K562 (cell line): ENCODE results near the gene ENPP6. TPM values are rescaled to one million over a fixed set of nuclear protein-coding genes. Genes with fewer than 3 reads are reported as not detected.

Source experiments
- ATAC-seq: fragments of 200-7000 bp; cut with Tn5 transposase; 3 replicates; pipeline ENCODE4 v1.9.1; 2020; ENCODE audit warnings: moderate library complexity
- BruUV-seq: library from RNA; stranded (reverse); fragments of 400-500 nt; replicated peaks from 2 replicates; lab custom pipeline; 2021; lab: Mats Ljungman, UMichigan
- CTCF ChIA-PET: fragments of 300-600 bp; formaldehyde crosslinking; extraction: SDS; loops from one replicate; lab custom pipeline; 2021; ENCODE audit warnings: low intra/inter-chr PET ratio; lab: Yijun Ruan, JAX
- POLR2A ChIA-PET: fragments of 300-600, 350-650 bp; sonication (Branson Sonifier 250); formaldehyde crosslinking; extraction: SDS; loops from one replicate; lab custom pipeline; 2021; ENCODE audit warnings: antibody characterized with exemption, inconsistent platforms; lab: Yijun Ruan, JAX
- DNase-seq, 4 experiments: peaks; one replicate each; pipeline versions ENCODE4 v3.0.0 to v3.0.0-alpha.2; 2011 to 2018; ENCODE audit warnings: low spot score in 3 of 4, mixed read lengths in 3 of 4; ENCODE audit errors: extremely low read depth in 1 of 4
- FAIRE-seq: peaks from 2 replicates; lab custom pipeline; 2011; peaks lifted over from hg19 to GRCh38; lab: Jason Lieb, UNC
- H2AFZ ChIP-seq: 2 replicates; pipeline ENCODE4 v1.6.0; 2011; ENCODE audit warnings: low read depth, low read length, control low read depth, inconsistent platforms
- H3K27ac ChIP-seq: fragments of 200-600 bp; 3 replicates; pipeline ENCODE4 v1.8.0; 2011; ENCODE audit warnings: low read depth, mild to moderate bottlenecking, control low read depth, inconsistent platforms, low read length, moderate library complexity, mixed read lengths; ENCODE audit errors: extremely low read depth
- H3K27me3 ChIP-seq, 2 experiments: fragments of 300-600 bp in 1 of 2; 2 replicates in 1 of 2; 3 replicates in 1 of 2; pipeline versions ENCODE4 v1.6.0 to v1.8.0; 2011; ENCODE audit warnings: inconsistent platforms in 2 of 2, low read length in 2 of 2, mild to moderate bottlenecking in 1 of 2, mixed read lengths in 1 of 2, moderate library complexity in 1 of 2; ENCODE audit not compliant: control insufficient read depth in 2 of 2, insufficient read depth in 2 of 2
- H3K36me3 ChIP-seq: fragments of 300-600 bp; 3 replicates; pipeline ENCODE4 v1.8.0; 2011; ENCODE audit warnings: mild to moderate bottlenecking, low read length, inconsistent platforms; ENCODE audit not compliant: control insufficient read depth, insufficient read depth
- H3K4me1 ChIP-seq, 2 experiments: fragments of 200-600 bp in 1 of 2; replicated peaks in 1 of 2; 2 replicates in 1 of 2; 3 replicates in 1 of 2; pipeline versions ENCODE4 v1.5.1 to v1.8.0; 2011; ENCODE audit warnings: inconsistent platforms in 2 of 2, low read length in 2 of 2, mild to moderate bottlenecking in 1 of 2, mixed read lengths in 1 of 2, moderate library complexity in 1 of 2; ENCODE audit not compliant: control insufficient read depth in 2 of 2, insufficient read depth in 2 of 2
- H3K4me2 ChIP-seq: 2 replicates; pipeline ENCODE4 v1.6.1; 2011; ENCODE audit warnings: low read length, control low read depth, inconsistent platforms, mixed read lengths; ENCODE audit not compliant: insufficient read depth
- H3K4me3 ChIP-seq: fragments of 200-600 bp; sonication (generic), shearing (Covaris generic); 2 replicates; pipeline ENCODE4 v1.5.1; 2016; ENCODE audit warnings: control low read depth, inconsistent platforms
- H3K79me2 ChIP-seq: fragments of 200-600 bp; 3 replicates; pipeline ENCODE4 v1.8.0; 2011; ENCODE audit warnings: low read length, inconsistent platforms; ENCODE audit not compliant: control insufficient read depth, insufficient read depth
- H3K9ac ChIP-seq, 2 experiments: 2 replicates each; pipeline versions ENCODE4 v1.6.0 to v1.6.1; 2011; ENCODE audit warnings: low read depth in 2 of 2, low read length in 2 of 2, control low read depth in 1 of 2, inconsistent platforms in 1 of 2, mild to moderate bottlenecking in 1 of 2, mixed read lengths in 1 of 2; ENCODE audit not compliant: insufficient read depth in 1 of 2
- H3K9me1 ChIP-seq: one replicate; pipeline ENCODE4 v1.6.0; 2011; ENCODE audit warnings: inconsistent platforms, mild to moderate bottlenecking, low read length, moderate library complexity; ENCODE audit not compliant: control insufficient read depth, insufficient read depth
- H3K9me3 ChIP-seq: replicated peaks from 2 replicates; pipeline ENCODE4 v1.5.1; 2011; ENCODE audit warnings: low read depth, low read length, inconsistent platforms; ENCODE audit not compliant: control insufficient read depth, insufficient read depth
- H4K20me1 ChIP-seq: replicated peaks from 2 replicates; pipeline ENCODE4 v1.6.1; 2011; ENCODE audit warnings: low read length, inconsistent platforms, mixed read lengths; ENCODE audit not compliant: control insufficient read depth, insufficient read depth
- BACH1 ChIP-seq: fragments of 200-800 bp; sonication (Bioruptor generic); IDR thresholded peaks from 2 replicates; pipeline ENCODE4 v1.6.1; 2016; ENCODE audit warnings: missing genetic modification characterization, missing compliant biosample characterization
- CBX1 ChIP-seq: sonication (generic); IDR thresholded peaks from 2 replicates; pipeline ENCODE4 v1.6.1; 2016; ENCODE audit warnings: antibody characterized with exemption, low read depth, mild to moderate bottlenecking
- DMBX1 ChIP-seq: fragments of 250-450 bp; sonication (Bioruptor Pico); IDR thresholded peaks from 2 replicates; pipeline ENCODE4 v1.8.0; 2022; ENCODE audit warnings: inconsistent platforms, mild to moderate bottlenecking, moderate library complexity, borderline replicate concordance
- FOXM1 ChIP-seq, 2 experiments: fragments of 450-650 bp in 1 of 2; sonication (generic) in 1 of 2; formaldehyde crosslinking in 1 of 2; IDR thresholded peaks; 2 replicates each; pipeline versions ENCODE4 v1.6.1 to v1.9.0; 2017 to 2022; ENCODE audit warnings: low read depth in 2 of 2, mild to moderate bottlenecking in 2 of 2, missing genetic modification reagents in 1 of 2, moderate library complexity in 1 of 2
- HDAC3 ChIP-seq: fragments of 450-650 bp; IDR thresholded peaks from 2 replicates; pipeline ENCODE4 v1.6.1; 2018; ENCODE audit warnings: borderline replicate concordance, mild to moderate bottlenecking, moderate library complexity; ENCODE audit not compliant: partially characterized antibody
- KAT8 ChIP-seq: fragments of 450-650 bp; IDR thresholded peaks from 2 replicates; pipeline ENCODE4 v1.6.1; 2016; ENCODE audit warnings: low read depth, mild to moderate bottlenecking
- KDM4B ChIP-seq, 2 experiments: fragments of 450-650 bp in 1 of 2; sonication (generic) in 1 of 2; IDR thresholded peaks; 2 replicates each; pipeline ENCODE4 v1.6.1; 2016 to 2017; ENCODE audit warnings: borderline replicate concordance in 2 of 2, antibody characterized with exemption in 1 of 2, low read depth in 1 of 2, mild to moderate bottlenecking in 1 of 2
- KDM5B ChIP-seq: fragments of 200-600 bp; sonication (generic); IDR thresholded peaks from 2 replicates; pipeline ENCODE4 v1.6.1; 2012; ENCODE audit warnings: low read depth, mild to moderate bottlenecking, moderate library complexity, low read length, control low read depth, inconsistent platforms; ENCODE audit not compliant: insufficient replicate concordance
- MCM2 ChIP-seq: fragments of 450-650 bp; IDR thresholded peaks from 2 replicates; pipeline ENCODE4 v1.6.1; 2017; ENCODE audit warnings: low read depth, mild to moderate bottlenecking
- MCM5 ChIP-seq: fragments of 450-650 bp; IDR thresholded peaks from 2 replicates; pipeline ENCODE4 v1.6.1; 2016; ENCODE audit warnings: low read depth
- PRMT5 ChIP-seq: sonication (generic); formaldehyde crosslinking; IDR thresholded peaks from 2 replicates; pipeline ENCODE4 v1.5.0; 2020; ENCODE audit warnings: missing genetic modification reagents
- SNRNP70 ChIP-seq: fragments of 200-400 bp; formaldehyde crosslinking; optimal IDR thresholded peaks from 2 replicates; pipeline ENCODE3; 2017; ENCODE audit warnings: low read depth, low read length
- TSC22D4 ChIP-seq: fragments of 450-650 bp; IDR thresholded peaks from 2 replicates; pipeline ENCODE4 v1.6.1; 2016; ENCODE audit warnings: missing genetic modification characterization, missing biosample characterization, control low read depth
- XRCC5 ChIP-seq: fragments of 200-400 bp; formaldehyde crosslinking; IDR thresholded peaks from 2 replicates; pipeline ENCODE4 v1.6.1; 2017; ENCODE audit warnings: low read depth, mild to moderate bottlenecking, low read length
- WGBS: fragments of 100-300 bp; shearing (Covaris generic); methylation state at CpG from one replicate; pipeline ENCODE4 v1.1.6; 2016; ENCODE audit warnings: low coverage, mixed read lengths; ENCODE audit not compliant: insufficient coverage; ENCODE audit errors: missing lambda C conversion rate; 5-methylcytosine and 5-hydroxymethylcytosine counted together
- in situ Hi-C: fragments of 300-500 bp; cut with MboI; formaldehyde crosslinking; loops from 4 replicates; pipeline ENCODE4 v1.15.0; 2018; ENCODE audit warnings: inconsistent platforms, mixed read lengths
- intact Hi-C: fragments of 100-400 bp; cut with micrococcal nuclease; formaldehyde crosslinking; loops from 2 replicates; pipeline ENCODE4 v1.14.2; 2022
- polyA plus RNA-seq, 8 experiments: library from polyadenylated mRNA; depleted of rRNA in 4 of 8; stranded (reverse) in 5 of 8; unstranded in 3 of 8; fragments of >200 nt; fragmentation: Nextera tagmentation in 2 of 8; fragmentation: Illumina TruSeq in 1 of 8; extraction: Ambion mirVana in 2 of 8; extraction: Trizol in 1 of 8; gene quantifications; 2 replicates each; pipeline versions ENCODE4 v1.2.1 to v1.2.3, GENCODE V29; 2011 to 2014; ENCODE audit warnings: inconsistent platforms in 1 of 8, missing spikeins in 1 of 8
- total RNA-seq, 7 experiments: library from RNA; depleted of rRNA in 6 of 7; stranded (reverse); fragments of >200 nt in 6 of 7; fragmentation: Illumina TruSeq in 2 of 7; extraction: Trizol in 2 of 7; gene quantifications; 2 replicates each; pipeline versions ENCODE4 v1.2.1 to v1.2.3, GENCODE V29; 2011 to 2021; ENCODE audit warnings: low replicate concordance in 1 of 7
- TF ChIP-seq, protein P1 (sequence below): fragments of 250-450 bp; sonication (Bioruptor Pico); IDR thresholded peaks from 2 replicates; pipeline ENCODE4 v1.8.0; 2021; ENCODE audit warnings: borderline replicate concordance, mild to moderate bottlenecking, moderate library complexity; ENCODE audit not compliant: poor library complexity, severe bottlenecking

Gene ENPP6
- total and polyA plus RNA-seq, 9 of the 15 experiments (the other 6 are each of a cell fraction or from before 2014, with no cell fraction given) = 0.29 TPM; not detected in 8

DNA sequence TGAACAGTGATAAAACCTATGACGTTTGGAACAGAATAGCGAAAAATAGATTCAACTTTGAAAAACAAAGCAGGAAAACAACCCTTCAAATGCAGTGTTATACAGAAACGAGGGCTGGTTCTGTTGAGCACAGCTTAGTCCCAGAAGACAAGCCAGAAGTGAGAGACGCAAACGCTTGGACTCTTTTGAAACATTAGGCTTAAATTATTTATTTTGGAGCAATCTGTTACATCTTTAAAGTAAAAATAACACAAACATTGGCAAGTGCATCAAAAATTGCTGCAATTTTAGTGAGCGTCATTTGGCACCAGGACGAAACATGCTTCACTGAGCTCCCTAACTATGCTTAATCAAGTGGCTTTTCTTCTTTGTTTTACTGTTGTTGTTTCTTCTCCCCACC, 63.5 kb downstream of the ENPP6 start:
- Histone ChIP-seq H3K9me3 (no peaks in the 10 kb centered on the region), H3K4me2 (no peak overlapping the region), H4K20me1 (no peaks in the 10 kb centered on the region), H3K27me3 (no peaks in the 10 kb centered on the region; a peak in 1 of 5 replicates), H3K79me2 (no peaks in the 10 kb centered on the region), H2AFZ (no peak overlapping the region), H3K4me3 (no peak overlapping the region), H3K9me1 (no peaks in the 10 kb centered on the region), H3K36me3 (no peaks in the 10 kb centered on the region), H3K9ac (no peak overlapping the region), H3K4me1 (no peaks in the 10 kb centered on the region; a peak in 1 of 5 replicates), H3K27ac (no peak overlapping the region)
- FAIRE-seq (no peak), DNase-seq (no peak), ATAC-seq (no peak)
- intact Hi-C loops (no loop called here), in situ Hi-C loops (loop anchor here (25.0 kb wide), 1 partner anchor 692 kb away; no protein-coding TSS in a partner anchor)
- ChIA-PET CTCF (no interaction called here), POLR2A (interaction anchor here (0.6 kb wide), 1 partner anchor 13 kb away, joined by 3 read pairs; no protein-coding TSS in a partner anchor)
- no TSS peak for BruUV-seq
- WGBS = 7% methylated on average over 7 of the region's 7 CpGs
- TF ChIP-seq XRCC5 (no peak), TSC22D4 (tag) (no peak), BACH1 (tag) (no peak), KDM5B (no peak), PRMT5 (CRISPR knock-in tag) (no peak), MCM2 (no peak), KAT8 (no peak), KDM4B (IDR thresholded peaks at IDR 0.05; ENCODE audit: borderline replicate concordance in 2 of 2, low read depth in 1 of 2) (no peak), MCM5 (no peak), HDAC3 (no peak), DMBX1 (CRISPR knock-in tag) (no peak), SNRNP70 (no peak), FOXM1 (IDR thresholded peaks at IDR 0.05; ENCODE audit: low read depth) (no peak), FOXM1 (CRISPR knock-in tag; IDR thresholded peaks at IDR 0.05; ENCODE audit: low read depth) (no peak), CBX1 (no peak)
- TF ChIP-seq, protein P1, sequence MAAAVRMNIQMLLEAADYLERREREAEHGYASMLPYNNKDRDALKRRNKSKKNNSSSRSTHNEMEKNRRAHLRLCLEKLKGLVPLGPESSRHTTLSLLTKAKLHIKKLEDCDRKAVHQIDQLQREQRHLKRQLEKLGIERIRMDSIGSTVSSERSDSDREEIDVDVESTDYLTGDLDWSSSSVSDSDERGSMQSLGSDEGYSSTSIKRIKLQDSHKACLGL = no peak
- TF ChIP-seq, all 486 proteins: peak for 0
